IPS-NIHi7 (cell line): ENCODE measurements around the gene ZNF445.
"Not testable (repeated sequence)": the region's sequence is repeated elsewhere in the genome, so short reads cannot be mapped to it uniquely, and the experiment has no call there.

Source experiments
- DNase-seq: peaks from one replicate; pipeline ENCODE4 v3.0.0; 2012; ENCODE audit warnings: mixed read lengths; ENCODE audit errors: extremely low spot score

The ZNF445 gene

DNA sequence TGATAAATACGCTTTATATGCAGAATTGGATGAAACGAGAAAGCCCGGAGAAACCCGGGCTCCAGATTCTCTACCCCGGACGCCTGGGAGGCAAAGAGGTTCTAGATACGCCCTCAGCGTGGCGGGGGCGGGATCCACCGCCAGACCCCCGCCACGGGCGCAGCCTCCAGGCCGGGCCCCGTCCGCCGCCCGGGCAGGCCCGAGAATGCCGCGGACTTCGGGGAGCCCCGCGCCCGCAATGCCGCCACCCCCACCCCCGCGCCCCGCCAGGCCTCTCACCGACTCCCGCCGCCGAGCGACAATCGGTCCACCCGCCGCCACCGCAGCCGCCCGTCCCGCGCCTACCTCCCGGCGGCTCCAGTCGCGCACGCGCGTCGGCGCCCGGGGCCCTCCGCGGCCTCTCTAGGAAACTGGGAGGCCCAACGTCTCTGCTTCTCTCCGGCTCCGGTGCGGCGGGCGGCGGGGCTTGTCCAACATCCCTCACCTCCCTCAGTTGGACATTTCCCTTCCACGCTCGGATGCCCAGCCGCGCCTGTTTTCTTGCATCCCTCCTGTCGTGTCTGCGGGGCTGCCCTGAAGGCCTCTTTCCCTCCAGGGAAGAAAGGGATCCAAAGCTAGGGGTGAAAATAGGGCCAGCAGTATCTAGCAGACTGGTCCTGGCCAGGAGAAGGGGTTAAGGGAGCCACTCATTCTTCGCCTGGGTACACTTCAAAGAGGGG, at the start of gene ZNF445:
TSS of gene ZNF445 (minus strand) at position 359 of the 719 bp plus-strand sequence. CDS start 22,121 bp downstream, outside the sequence.
- DNase-seq = peak; percentile 94

DNA sequence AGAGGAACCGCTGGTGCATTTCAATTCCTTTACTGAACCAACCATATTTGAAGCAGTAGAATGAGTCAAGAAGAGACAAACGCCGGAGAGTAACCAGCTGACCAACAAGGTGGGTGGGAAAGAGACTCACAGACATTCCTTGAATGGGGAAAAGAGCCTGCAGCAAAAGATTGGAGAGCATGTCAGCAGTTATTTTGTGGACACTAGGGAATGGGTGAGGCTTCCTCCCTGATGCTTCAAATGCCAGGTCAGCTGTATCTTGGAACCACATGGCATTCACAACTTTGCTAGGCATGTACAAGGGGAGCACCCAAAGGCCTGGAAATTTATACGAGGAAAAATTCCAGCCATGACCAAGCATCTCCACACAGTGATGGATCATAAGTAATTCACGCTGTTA, 47.6 kb upstream of the ZNF445 start:
- no peak for DNase-seq

DNA sequence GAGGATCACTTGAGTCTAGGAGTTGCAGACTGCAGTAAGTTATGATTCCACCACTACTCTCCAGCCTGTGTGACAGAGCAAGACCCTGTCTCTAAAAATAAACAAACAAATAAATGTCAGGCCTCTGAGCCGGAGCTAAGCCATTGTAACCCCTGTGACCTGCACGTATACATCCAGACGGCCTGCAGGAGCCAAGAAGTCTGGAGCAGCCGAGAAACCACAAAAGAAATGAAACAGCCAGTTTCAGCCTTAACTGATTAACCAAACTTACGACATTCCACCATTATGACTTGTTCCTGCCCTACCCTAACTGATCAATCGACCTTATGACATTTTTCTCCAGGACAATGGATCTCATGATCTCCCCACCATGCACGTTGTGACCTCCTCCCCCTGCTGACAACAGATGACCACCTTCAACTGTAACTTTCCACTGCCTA, 45.0 kb upstream of the ZNF445 start:
- no peak for DNase-seq

DNA sequence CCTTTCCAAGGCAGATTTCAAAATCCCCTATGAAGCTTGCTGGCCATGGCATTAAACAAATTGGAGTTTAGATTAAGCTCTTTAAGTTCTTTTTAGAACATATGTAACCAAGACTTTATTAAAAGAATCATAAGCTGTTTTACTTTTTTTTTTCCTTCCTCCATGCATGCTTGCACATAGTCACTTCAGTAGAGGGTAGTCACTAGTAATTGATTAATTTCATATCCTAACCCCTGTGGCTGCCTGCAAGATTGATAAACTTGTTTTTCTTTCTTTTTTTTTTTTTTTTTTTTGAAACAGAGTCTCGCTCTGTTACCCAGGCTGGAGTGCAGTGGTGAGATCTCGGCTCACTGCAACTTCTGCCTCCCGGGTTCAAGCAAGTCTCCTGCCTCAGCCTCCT, 44.3 kb upstream of the ZNF445 start:
- no peak for DNase-seq

DNA sequence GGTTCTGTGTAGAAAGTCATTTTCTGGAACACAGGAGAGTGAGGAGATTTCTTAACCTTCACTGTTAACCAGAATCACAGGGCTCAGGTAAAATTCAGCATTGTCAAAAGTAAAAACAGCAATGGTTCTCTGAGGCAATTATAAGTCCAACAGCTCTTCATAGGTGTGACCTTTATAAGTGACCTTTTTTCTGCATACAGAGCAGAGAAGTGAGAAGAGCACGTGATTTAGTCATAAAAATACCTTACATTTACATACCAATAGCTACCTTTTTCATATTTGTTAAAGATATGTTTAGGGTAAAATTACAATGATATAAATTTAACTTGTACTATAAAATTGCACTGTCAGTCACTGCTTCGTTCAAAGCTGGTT, 41.3 kb upstream of the ZNF445 start:
- DNase-seq = no peak

DNA sequence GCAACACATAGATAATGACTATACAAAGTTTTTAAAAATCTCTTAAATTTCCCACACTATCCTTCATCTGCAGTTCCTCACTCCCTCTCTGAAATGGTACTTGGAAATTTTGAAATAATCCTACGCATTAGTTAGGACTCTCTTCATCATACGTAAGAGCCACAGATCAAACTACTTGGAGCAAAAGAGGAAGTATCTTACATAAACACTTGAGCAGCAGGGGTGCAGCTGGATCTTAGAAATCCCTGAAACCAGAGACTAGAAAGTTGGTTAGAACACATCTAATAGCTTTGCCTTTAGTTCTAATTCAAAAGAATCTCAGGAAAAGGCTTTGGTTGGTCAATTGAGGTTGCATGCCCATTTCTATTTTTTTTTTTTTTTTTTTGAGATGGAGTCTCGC, 38.8 kb upstream of the ZNF445 start:
- DNase-seq = no peak

DNA sequence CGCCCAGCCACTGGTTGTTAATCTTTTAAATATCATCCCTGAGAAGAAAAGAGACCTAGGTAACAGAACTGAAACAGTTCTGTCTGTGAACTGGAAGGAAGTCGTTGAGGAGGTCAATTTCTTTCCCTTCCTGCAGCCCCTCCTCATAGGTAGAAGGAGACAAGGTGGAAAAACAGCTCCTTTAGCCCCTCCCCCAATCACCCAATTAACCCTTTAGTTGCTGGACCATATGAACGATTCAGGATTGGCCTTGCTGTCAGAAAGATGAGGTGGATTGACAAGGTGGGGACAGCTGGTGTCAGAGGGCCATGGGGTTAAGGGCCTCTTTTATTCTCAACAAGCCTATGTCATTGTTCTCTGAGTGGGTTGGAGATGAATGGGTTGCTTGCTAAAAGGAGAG, 36.0 kb upstream of the ZNF445 start:
- peak; percentile 56 for DNase-seq

DNA sequence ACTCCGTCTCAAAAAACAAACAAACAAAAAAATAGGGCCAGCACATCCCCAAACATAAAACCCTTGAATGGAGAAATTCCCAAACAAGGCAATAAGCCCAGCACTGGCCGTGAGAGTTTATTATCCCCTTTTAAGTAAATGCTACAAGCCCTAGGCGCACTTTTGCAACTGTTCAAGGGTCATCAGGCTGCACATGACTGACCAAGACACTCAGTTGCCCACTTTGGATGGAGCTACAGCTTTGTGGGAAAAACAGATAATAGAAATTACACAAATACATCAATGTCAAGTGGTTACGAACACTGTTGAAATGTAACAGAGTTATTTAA, 33.7 kb upstream of the ZNF445 start:
- no peak for DNase-seq

DNA sequence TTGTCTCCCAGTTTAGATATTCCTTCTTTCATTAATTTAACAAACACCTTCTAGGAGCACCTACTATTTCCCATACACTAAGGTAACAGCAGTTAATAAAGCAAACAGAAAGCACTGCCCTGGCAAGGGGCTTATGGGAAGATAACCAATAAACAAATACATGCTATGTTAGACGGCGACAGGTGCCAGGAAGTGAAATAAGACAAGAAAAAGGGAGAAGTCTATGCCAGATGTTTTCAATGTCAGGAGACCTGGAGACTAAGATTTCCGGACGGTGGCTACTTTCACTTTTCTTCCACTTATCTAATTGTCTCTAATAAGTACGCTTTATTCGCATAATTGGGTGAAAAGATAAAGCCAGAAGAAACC, 32.5 kb upstream of the ZNF445 start:
- no peak for DNase-seq

DNA sequence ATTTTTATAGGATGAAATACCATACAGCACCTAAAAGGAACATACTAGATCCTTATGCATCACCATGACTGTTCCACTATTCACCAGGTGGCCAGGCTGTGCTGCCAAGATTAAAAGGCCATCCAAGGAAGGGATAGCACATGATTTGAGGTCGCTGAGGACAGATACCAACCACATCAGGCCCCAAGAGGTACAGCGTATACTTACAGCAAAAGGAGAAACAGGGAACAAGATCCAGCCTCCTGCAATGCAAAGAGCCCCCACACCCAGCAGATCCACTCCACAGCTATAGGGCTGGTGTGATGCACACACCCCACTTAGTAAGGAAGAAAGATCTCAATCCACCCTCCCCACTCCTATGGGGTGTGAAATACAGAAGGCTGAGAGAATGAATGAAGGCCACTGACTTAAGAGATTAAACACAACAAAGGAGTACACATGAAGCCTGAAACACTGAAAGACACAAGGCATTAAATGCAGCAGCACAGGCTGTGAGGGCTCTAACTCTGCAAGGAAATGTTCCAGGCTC, 32.0 kb upstream of the ZNF445 start:
- no peak for DNase-seq

DNA sequence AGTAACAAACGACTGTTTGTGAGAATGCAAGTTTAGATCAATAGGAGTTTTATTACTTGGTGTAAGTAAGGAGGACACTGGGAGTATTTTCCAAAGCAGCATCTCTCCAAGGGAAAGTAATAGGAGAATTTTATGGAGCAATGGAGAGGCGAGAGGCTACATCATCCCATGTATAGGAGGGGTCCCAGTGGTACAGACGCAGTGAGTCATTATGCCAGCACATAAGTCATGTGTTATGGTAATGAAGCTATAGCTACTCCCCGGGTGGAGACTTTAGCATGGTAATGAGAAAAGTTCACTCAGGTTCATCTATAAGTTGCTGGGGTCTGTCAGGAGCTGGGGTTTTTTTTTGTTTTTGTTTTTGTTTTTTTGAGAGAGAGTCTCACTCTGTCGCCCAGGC, 29.5 kb upstream of the ZNF445 start:
- DNase-seq = peak; percentile 30

DNA sequence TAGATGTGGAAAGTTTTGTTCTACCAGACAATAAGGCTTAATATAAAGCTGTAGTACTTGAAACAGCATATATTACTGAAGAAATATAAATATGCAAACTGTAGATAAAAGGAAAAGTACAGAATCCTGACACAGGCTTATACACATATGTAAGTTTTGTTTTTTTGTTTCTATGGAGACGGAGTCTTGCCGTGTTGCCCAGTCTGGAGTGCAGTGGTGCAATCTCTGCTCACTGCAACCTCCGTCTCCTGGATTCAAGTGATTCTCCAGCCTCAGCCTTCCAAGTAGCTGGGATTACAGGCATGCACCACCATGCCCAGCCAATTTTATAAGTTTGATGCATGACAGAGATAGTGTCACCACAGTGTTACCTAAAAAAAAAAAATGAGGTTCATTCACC, 29.1 kb upstream of the ZNF445 start:
- no peak for DNase-seq

DNA sequence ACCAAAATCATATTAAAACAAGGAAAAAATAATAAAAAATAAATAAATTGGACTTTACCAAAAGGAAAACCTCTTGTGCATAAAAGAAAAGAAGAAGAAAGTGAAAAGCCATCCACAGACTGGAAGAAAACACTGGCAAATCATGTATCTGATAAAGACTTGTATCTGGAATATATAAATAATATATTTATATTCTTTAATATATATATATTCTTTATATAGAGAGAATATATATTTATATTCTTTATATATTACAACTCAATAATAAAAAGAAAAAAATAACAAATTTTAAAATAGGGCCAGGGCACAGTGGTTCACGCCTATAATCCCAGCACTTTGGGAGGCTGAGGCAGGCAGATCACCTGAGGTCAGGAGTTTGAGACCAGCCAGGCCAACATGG, 27.1 kb upstream of the ZNF445 start:
- DNase-seq = no peak

DNA sequence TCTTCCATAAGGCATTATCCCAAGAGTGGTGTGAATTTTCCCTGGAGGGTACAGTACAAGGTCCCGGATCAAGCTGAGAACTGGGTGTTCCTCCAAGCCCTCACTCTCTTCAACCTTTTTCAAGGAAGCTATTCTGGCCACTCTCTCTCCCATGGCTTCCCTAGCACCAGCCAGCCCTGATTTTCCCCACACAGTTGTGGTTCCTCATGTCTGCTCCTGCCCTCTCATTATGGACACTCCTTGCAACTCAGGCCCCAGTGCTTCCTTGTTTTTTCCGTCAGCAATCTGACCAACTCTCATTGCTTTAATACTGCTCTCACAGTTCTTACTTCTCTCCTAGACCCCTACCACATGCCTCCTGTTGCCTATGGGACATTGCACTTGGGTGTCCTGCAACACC, 25.7 kb upstream of the ZNF445 start:
- DNase-seq = not testable (repeated sequence)

DNA sequence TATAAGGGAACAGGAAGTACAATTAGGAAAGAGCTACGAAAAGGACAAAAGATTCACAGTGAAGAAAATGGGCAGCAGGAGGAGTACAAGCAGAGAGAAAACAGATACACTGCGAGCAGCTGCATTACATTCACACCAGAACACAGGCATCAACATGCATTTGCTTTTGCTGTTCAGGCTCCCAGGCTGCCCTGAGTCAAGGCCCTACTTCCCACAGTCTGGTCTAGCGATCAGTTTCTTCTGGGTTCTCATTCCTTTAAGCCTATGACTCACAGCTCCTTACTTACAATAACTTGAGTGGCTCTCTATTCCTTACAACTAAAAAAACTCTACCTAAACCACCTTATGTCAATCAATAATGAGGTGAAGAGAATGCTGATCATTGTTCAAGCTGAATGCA, 24.5 kb upstream of the ZNF445 start:
- no peak for DNase-seq

DNA sequence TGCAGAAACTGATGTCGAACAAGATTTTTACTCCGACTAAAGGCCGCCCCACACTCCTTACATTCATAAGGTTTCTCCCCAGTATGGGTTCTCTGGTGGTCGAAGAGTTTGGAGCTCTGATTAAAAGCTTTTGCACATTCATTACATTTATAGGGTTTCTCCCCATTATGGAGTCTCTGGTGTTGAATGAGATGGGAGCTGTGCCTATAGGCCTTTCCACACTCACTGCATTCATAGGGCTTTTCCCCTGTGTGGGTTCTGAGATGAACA, 22.4 kb upstream of the ZNF445 start:
- not testable (repeated sequence) for DNase-seq

DNA sequence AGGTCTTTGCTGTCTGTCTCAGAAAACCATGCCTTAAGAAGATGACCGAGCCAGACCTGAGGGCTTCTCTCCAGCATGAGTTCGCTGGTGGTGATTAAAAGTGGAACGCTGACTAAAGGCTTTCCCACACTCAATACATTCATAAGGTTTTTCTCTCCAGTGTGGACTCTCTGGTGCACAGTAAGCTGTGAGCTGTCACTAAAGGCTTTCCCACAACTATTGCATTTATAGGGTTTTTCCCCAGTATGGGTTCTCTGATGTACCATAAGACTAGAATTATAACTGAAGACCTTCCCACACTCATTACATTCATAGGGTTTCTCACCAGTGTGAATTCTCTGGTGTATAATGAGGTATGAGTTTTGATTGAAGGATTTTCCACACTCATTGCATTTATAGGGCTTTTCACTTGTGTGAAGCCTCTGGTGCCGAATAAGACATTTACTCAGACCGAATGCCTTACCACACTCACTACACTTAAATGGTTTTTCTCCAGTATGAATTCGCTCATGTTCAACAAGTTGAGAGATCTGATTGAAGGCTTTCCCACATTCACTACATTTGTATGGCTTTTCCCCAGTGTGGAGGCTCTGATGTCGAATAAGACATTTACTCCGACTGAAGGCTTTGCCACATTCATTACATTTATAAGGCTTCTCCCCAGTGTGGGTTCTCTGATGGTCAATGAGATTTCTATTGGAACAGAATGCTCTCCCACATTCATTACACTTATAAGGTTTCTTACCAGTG, 21.9 kb upstream of the ZNF445 start:
- DNase-seq = no peak

DNA sequence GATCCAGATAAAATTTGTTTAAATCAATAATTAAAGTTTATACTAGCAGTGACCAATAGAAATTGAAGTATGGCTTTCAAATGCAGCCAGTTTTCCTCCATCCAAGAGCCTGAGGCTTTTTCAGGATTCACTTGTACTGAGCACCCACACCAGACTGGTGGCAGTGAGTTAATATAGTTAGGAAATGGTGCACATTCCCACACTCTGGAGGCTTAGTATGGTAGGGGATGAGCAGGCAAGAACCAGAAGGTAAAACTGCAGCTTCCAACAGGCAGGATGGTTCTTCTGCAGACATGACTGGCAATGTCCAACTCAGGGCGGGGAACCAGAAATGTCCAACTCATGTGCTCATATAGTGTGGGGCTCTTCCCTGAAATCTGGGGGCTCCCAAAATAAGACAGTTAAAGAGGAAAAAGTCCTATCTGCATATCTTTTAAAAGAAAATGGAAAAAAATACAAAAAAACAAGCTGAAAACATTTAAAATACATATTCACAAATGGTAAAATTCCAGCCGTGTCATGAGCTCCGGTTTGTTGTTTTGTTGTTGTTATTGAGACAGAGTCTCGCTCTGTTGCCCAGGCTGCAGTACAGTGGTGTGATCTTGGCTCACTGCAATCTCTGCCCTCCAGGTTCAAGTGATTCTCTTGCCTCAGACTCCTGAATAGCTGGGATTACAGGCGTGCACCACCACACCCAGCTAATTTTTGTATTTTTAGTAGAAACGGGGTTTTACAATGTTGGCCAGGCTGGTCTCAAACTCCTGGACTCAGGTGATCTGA, 18.4 kb upstream of the ZNF445 start:
- DNase-seq = no peak

DNA sequence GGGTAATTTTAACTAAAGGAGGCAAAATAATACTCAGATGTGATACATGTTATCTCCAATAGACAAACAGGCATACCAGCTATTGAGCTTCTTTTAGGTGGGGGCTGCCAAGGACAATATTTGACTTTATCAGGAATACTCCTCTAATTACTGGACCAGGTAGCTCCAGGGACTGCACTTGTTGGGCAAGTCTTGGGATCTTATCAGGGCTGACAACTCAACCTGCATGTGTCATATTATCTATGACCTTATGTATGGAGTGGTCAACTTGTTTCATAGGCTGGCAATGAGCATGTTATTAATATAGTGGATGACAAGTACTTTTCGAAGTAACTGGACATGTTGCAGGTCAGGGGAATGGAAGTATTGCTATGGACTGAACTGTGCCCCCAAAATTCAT, 15.0 kb upstream of the ZNF445 start:
- DNase-seq = no peak

DNA sequence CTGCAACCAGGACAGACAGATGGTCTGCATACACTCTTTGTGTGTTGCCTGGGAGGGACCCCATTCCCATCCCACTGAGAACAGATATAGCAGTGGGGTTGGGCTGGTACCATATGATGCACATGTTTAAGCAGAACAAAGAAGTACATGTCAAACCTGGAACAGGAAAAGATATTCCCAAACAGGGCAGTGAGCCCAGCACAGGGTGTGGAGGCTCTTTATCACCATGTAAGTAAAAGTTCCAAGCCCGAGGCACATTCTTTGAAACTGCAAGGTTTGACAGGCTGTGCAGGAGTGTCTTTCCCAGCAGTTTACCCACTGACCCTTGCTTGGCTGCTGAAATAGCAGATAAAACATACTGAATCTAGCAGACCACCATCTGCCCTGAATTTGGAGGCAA, 5.3 kb upstream of the ZNF445 start:
- DNase-seq = no peak

DNA sequence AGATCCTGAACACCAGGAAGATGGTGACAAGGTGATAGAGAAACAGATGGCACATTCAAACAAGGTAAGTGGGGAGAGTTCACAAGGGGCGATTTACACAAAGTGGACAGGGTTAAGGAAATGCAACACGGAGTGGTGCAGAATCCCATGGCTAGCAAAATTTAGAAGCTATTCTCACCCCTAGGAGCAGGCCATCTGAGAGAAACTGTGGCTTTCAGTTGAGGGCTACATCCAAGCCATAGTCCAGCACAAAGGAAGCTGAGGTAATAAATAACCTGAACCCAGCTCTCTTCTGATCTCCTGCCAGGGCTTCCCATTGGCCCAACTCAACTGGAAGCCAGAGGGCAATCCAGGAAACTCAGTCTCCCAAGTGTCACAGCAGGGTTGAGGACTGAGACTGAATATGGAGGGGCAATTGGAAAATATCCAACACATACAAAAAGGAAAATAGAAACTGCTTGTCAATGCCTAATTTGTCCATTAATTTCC, 1.2 kb upstream of the ZNF445 start:
- DNase-seq = no peak

DNA sequence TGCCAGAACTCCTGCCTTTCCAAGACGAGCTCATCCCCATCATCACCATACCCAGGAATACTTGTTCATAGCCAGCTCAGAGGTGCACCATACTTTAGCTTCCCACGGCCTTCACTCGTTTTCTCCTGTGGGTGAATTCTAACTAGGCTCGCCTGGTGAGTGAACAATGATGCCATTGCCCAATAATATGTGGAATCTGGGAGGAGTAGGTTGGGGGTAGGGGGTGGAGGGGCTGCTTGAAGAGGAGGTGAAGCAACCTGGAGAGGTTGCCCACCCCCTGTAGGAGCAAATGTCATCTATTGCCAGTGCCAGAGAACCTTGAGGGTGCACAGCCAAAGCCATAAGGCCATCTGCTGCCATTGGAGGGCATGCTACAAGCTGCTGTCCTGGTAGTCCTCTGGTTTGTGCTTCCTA, 592 bp upstream of the ZNF445 start:
- no peak for DNase-seq

DNA sequence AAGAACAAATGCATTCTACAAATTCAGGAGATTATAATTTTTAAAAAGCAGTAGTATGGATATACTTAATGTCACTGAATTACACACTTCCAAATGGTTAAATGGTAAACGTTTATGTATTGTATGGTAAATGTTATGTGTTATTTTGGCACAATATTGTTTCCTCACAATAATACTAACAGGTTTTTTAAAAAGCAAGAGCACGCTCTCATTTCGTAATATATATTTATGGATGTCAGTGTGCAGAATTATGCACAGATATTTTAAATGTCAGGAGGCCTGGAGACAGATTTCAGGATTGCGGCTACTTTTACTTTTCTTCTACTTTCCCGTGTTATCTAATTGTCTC, 533 bp downstream of the ZNF445 start:
- DNase-seq = no peak
